Astrocyte of the cerebellum (primary cell): ENCODE results near the gene ANXA6.

Experiments used
- DNase-seq: peaks from one replicate; pipeline ENCODE4 v3.0.0-alpha.2; 2011; ENCODE audit warnings: low read depth
- H3K4me3 ChIP-seq: 2 replicates; pipeline ENCODE4 v1.5.1; 2011; ENCODE audit warnings: mild to moderate bottlenecking, low read depth, low read length, moderate library complexity
- CTCF ChIP-seq: IDR thresholded peaks from 2 replicates; pipeline ENCODE4 v1.5.1; 2012; ENCODE audit warnings: low read length, low read depth, moderate library complexity, mild to moderate bottlenecking; ENCODE audit errors: missing control alignments
- in situ Hi-C: cut with HindIII; loops from 2 replicates; pipeline ENCODE4 v1.10.0; 2017; ENCODE audit warnings: low sequenced_read_pairs

Gene ANXA6

GRCh38 chr5:151107084-151107483 lies 50.5 kb downstream of the ANXA6 start:
- TF ChIP-seq CTCF, result no peak
- no peak for DNase-seq
- no peak overlapping the region for H3K4me3 ChIP-seq
- in situ Hi-C loops, result no loop called here

GRCh38 chr5:151106509-151106908 lies 51.1 kb downstream of the ANXA6 start:
- TF ChIP-seq CTCF, result no peak
- in situ Hi-C loops, result no loop called here
- H3K4me3 ChIP-seq, result no peak overlapping the region
- no peak for DNase-seq

GRCh38 chr5:151106043-151106442 lies 51.5 kb downstream of the ANXA6 start:
- TF ChIP-seq CTCF, result no peak
- DNase-seq, result no peak
- in situ Hi-C loops, result no loop called here

GRCh38 chr5:151105561-151105960 lies 52.0 kb downstream of the ANXA6 start:
- in situ Hi-C loops, result no loop called here
- no peak for DNase-seq

More at GRCh38 chr5:151106043-151106442, 51.5 kb downstream of the ANXA6 start:
- no peak overlapping the region for H3K4me3 ChIP-seq

GRCh38 chr5:151104795-151105194 lies 52.8 kb downstream of the ANXA6 start:
- in situ Hi-C loops, result no loop called here

More at GRCh38 chr5:151105561-151105960, 52.0 kb downstream of the ANXA6 start:
- H3K4me3 ChIP-seq, result no peak overlapping the region
- no peak for TF ChIP-seq CTCF

GRCh38 chr5:151101746-151102145 lies 55.8 kb downstream of the ANXA6 start:
- no peak for TF ChIP-seq CTCF
- DNase-seq, result no peak
- H3K4me3 ChIP-seq, result no peak overlapping the region
- in situ Hi-C loops, result no loop called here

More at GRCh38 chr5:151104795-151105194, 52.8 kb downstream of the ANXA6 start:
- no peak for DNase-seq
- TF ChIP-seq CTCF, result no peak
- no peak overlapping the region for H3K4me3 ChIP-seq

GRCh38 chr5:151101151-151101550 lies 56.4 kb downstream of the ANXA6 start:
- no peak overlapping the region for H3K4me3 ChIP-seq
- in situ Hi-C loops, result no loop called here
- DNase-seq, result no peak
- no peak for TF ChIP-seq CTCF
